Spinal cord (tissue), 10 donors: Measurements from ENCODE around the gene FOXR2. TPM values are rescaled to one million over a fixed set of nuclear protein-coding genes. Genes with fewer than 3 reads are reported as not detected.

Experiments
- DNase-seq, 6 donors: peaks; one replicate each; pipeline versions ENCODE4 v3.0.0 to v3.0.0-alpha.2; 2013 to 2015; ENCODE audit warnings: low spot score in 6 of 6, low read depth in 4 of 6
- H3K27ac ChIP-seq: one replicate; pipeline ENCODE4 v1.5.1; 2013; ENCODE audit warnings: low read depth, low read length, control low read depth
- H3K27me3 ChIP-seq: one replicate; pipeline ENCODE4 v1.6.1; 2013; ENCODE audit warnings: low read length; ENCODE audit not compliant: control insufficient read depth, insufficient read depth
- H3K36me3 ChIP-seq: one replicate; pipeline ENCODE4 v1.6.1; 2013; ENCODE audit warnings: low read length; ENCODE audit not compliant: control insufficient read depth, insufficient read depth
- H3K4me1 ChIP-seq: one replicate; pipeline ENCODE4 v1.6.1; 2013; ENCODE audit warnings: low read length; ENCODE audit not compliant: control insufficient read depth, insufficient read depth
- H3K4me3 ChIP-seq: one replicate; pipeline ENCODE4 v1.5.1; 2013; ENCODE audit warnings: low read depth, low read length, control low read depth
- H3K9me3 ChIP-seq: one replicate; pipeline ENCODE4 v1.6.1; 2013; ENCODE audit warnings: low read length; ENCODE audit not compliant: control insufficient read depth, insufficient read depth
- WGBS: methylation state at CpG from one replicate; pipeline ENCODE4 v1.1.5; 2013; ENCODE audit warnings: missing lambda C conversion rate; ENCODE audit not compliant: insufficient coverage; 5-methylcytosine and 5-hydroxymethylcytosine counted together
- polyA plus RNA-seq, 2 donors: library from polyadenylated mRNA; unstranded; fragments of 120-200 nt; gene quantifications; one replicate each; pipeline ENCODE4 v1.2.1, GENCODE V29; 2013; ENCODE audit not compliant: insufficient read length in 2 of 2
- small RNA-seq: library from RNA; depleted of rRNA; stranded (forward); fragments of <200 nt; gene quantifications from one replicate; pipeline ENCODE3, GENCODE V24; 2014; ENCODE audit warnings: low replicate concordance
- total RNA-seq, 2 donors: library from RNA; depleted of rRNA in 1 of 2; stranded (reverse); fragments of 120-200 nt in 1 of 2; fragments of >200 nt in 1 of 2; gene quantifications; one replicate each; pipeline versions ENCODE4 v1.2.3 to v1.2.4, GENCODE V29; 2013 to 2014
- donor health status: healthy.

Gene FOXR2
- total and polyA plus RNA-seq, 4 donors: not detected

GRCh38 chrX:55640854-55641253 is 17.7 kb downstream of the FOXR2 start:
- peaks cover 2% of the 10 kb centered on the region for H3K9me3 ChIP-seq
- no peak for DNase-seq
- H3K4me1 ChIP-seq: no peaks in the 10 kb centered on the region
- no peaks in the 10 kb centered on the region for H3K27me3 ChIP-seq
- no peak overlapping the region for H3K4me3 ChIP-seq
- WGBS: no CpG with 5 or more reads among the region's 4 CpGs
- no peaks in the 10 kb centered on the region for H3K36me3 ChIP-seq
- H3K27ac ChIP-seq: no peak overlapping the region

DNA sequence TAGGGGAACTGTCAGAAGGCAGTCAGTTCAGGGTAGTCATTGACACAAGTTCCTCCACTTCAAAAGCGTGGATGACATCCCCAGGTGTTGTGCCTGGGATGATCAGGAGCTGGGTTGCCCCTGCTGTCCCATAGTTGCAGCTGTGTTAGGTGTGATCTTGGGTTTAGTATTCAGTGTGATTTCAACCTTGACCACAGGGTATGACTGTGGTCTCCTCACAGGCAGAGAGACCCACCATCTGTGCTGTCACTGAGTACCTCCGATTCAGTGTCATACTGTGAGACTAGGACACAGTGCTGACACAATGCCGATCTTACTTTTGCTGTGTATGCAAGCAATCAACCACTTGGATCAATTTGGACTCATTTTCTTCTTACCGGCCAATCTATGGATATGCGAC is 25.2 kb downstream of the FOXR2 start:
- DNase-seq: no peak
- Histone ChIP-seq H3K27ac (no peak overlapping the region), H3K9me3 (no peaks in the 10 kb centered on the region), H3K27me3 (no peaks in the 10 kb centered on the region), H3K4me3 (no peak overlapping the region), H3K4me1 (no peaks in the 10 kb centered on the region), H3K36me3 (no peaks in the 10 kb centered on the region)
- WGBS: 59% methylated on average over 3 of the region's 5 CpGs

- Histone ChIP-seq H3K9me3 (no peaks in the 10 kb centered on the region), H3K36me3 (no peaks in the 10 kb centered on the region), H3K27me3 (no peaks in the 10 kb centered on the region), H3K27ac (no peak overlapping the region), H3K4me1 (no peaks in the 10 kb centered on the region), H3K4me3 (no peak overlapping the region)
- WGBS: 13% methylated on average over 1 of the region's 2 CpGs
- no peak for DNase-seq
Observed at GRCh38 chrX:55659931-55660330, 36.7 kb downstream of the FOXR2 start.

DNA sequence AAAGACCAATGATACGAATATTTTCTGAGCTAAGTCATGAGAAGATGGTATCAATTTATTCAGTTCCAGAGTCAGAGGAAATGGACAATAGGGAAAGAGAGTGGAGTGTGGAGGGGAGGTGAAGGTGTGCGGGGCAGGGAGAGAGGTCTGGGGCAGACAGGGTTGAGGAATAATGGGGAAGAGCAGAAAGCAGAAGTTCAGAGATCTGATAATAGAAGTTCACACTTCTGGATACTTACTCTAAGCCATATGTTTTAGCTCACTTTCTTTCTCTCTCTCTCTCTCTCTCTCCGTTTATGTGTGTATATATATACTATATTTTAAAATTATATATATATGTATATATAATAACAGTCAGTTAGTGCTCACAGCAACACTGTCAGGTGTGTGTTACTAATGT is 40.4 kb downstream of the FOXR2 start:
- 90% methylated on average over 1 of the region's 3 CpGs for WGBS
- Histone ChIP-seq H3K36me3 (no peaks in the 10 kb centered on the region), H3K27ac (no peak overlapping the region), H3K4me1 (no peaks in the 10 kb centered on the region), H3K4me3 (no peak overlapping the region), H3K9me3 (no peaks in the 10 kb centered on the region), H3K27me3 (no peaks in the 10 kb centered on the region)
- no peak for DNase-seq

DNA sequence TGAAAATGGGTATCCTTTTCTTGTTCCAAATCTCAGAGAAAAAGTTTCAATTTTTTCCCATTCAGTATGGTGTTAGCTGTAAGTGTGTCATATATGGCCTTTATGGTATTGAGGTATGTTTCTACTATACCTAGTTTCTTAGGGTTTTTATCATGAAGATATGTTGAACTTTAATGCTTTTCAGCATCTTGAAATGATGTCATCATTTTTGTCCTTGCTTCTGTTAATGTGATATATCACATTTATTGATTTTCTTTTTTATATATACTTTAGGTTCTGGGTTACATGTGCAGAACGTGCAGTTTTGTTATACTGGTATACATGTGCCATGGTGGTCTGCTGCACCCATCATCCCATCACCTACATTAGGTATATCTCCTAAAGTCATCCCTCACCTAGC is 44.9 kb downstream of the FOXR2 start:
- Histone ChIP-seq H3K36me3 (no peaks in the 10 kb centered on the region), H3K4me1 (no peaks in the 10 kb centered on the region), H3K27me3 (no peaks in the 10 kb centered on the region), H3K9me3 (no peaks in the 10 kb centered on the region), H3K4me3 (no peak overlapping the region), H3K27ac (no peak overlapping the region)
- DNase-seq: no peak
- no CpG with 5 or more reads among the region's 1 CpG for WGBS

Small RNA genes within 50 kb of the gene (small RNA-seq; reads per million reads assigned to genes)
- gene RF00019: not detected

Other genes with a start within 250 kb of the FOXR2 start
- 100 to 1,000 TPM; 113 to 114 TPM for gene MAGEH1, start 171.3 kb upstream of the FOXR2 start, total RNA-seq
- gene MAGEH1, start 171.3 kb upstream of the FOXR2 start, polyA plus RNA-seq: 100 to 1,000 TPM; 132 to 133 TPM
- gene USP51, start 133.6 kb upstream of the FOXR2 start, total RNA-seq: 10 to 100 TPM in 1 of 2 donors, 1 to 10 TPM in 1; 7.9 to 12.0 TPM
- 1 to 10 TPM; 4.3 to 7.0 TPM for gene USP51, start 133.6 kb upstream of the FOXR2 start, polyA plus RNA-seq
- gene RRAGB, start 94.3 kb downstream of the FOXR2 start, total RNA-seq: 10 to 100 TPM; 65.7 to 89.9 TPM
- gene RRAGB, start 94.3 kb downstream of the FOXR2 start, polyA plus RNA-seq: 10 to 100 TPM; 67.7 to 71.4 TPM